Activated CD4-positive, alpha-beta T cell treated with anti-CD3 and anti-CD28 coated beads, Interleukin-2, amount 10 ng/mL, durations not matched to agents 7 days and 5 days (primary cell): ENCODE data around the gene DNAJC16. TPM values are rescaled to one million over a fixed set of nuclear protein-coding genes. Genes with fewer than 3 reads are reported as not detected.
A peak's percentile ranks its signal among the peaks of the same experiment; 100 is the strongest.

ENCODE experiments used
- CTCF ChIA-PET: fragments of 350-600 bp; sonication (Branson Sonifier 250); formaldehyde crosslinking; loops from one replicate; lab custom pipeline; 2021; ENCODE audit warnings: antibody characterized with exemption; lab: Charles Lee
- POLR2A ChIA-PET: fragments of 350-600 bp; sonication (Branson Sonifier 250); formaldehyde crosslinking; loops from one replicate; lab custom pipeline; 2021; ENCODE audit warnings: antibody characterized with exemption; lab: Charles Lee
- DNase-seq: peaks from one replicate; pipeline ENCODE4 v3.0.0-alpha.2; 2020
- H3K27ac Mint-ChIP-seq: one replicate; pipeline ENCODE4 v1.8.0; 2021; ENCODE audit warnings: mild to moderate bottlenecking, moderate library complexity, mixed read lengths
- H3K27me3 Mint-ChIP-seq: one replicate; pipeline ENCODE4 v1.8.0; 2021; ENCODE audit warnings: mixed read lengths
- H3K36me3 Mint-ChIP-seq: one replicate; pipeline ENCODE4 v1.8.0; 2021; ENCODE audit warnings: low read depth, mixed read lengths
- H3K4me1 Mint-ChIP-seq: one replicate; pipeline ENCODE4 v1.8.0; 2021; ENCODE audit warnings: mixed read lengths
- H3K4me3 Mint-ChIP-seq: one replicate; pipeline ENCODE4 v1.8.0; 2021; ENCODE audit warnings: mild to moderate bottlenecking, moderate library complexity, mixed read lengths
- H3K9me3 Mint-ChIP-seq: one replicate; pipeline ENCODE4 v1.8.0; 2021; ENCODE audit warnings: mixed read lengths
- total RNA-seq, 2 experiments: library from RNA; stranded (reverse); gene quantifications; one replicate each; pipeline ENCODE4 v1.2.3, GENCODE V29; 2021

DNAJC16 gene
- total RNA-seq, 2 experiments from 2014 or later: 18.8 to 19.6 TPM

DNA sequence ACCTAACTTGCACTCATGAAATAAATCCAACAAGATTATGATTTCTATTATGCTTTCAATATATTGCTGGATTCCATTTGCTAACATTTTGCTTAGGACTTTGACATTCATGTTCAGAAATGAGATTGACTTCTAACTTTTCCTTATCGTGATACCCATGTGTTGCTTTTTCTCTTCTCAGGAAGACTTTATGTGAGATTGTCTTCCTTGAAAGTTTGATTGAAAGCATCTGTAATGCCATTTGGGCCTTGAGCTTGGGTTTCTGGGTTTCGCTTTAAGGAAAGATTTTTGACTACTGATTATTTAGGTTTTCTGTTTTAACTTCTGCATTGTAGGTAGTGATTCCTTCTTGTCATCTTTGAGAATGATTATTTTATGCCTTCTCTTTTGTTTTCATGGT, 30.4 kb downstream of the DNAJC16 start:
- H3K9me3 Mint-ChIP-seq: no peaks in the 10 kb centered on the region
- H3K27ac Mint-ChIP-seq: no peak overlapping the region
- H3K27me3 Mint-ChIP-seq: no peaks in the 10 kb centered on the region
- H3K36me3 Mint-ChIP-seq: peaks cover 12% of the 10 kb centered on the region
- H3K4me3 Mint-ChIP-seq: no peak overlapping the region
- ChIA-PET CTCF (no interaction called here), POLR2A (no interaction called here)
- DNase-seq: no peak
- peaks cover 2% of the 10 kb centered on the region for H3K4me1 Mint-ChIP-seq

GRCh38 chr1:15557594-15557993, 30.9 kb downstream of the DNAJC16 start:
- Mint-ChIP-seq H3K4me1 (peaks cover 2% of the 10 kb centered on the region), H3K27me3 (no peaks in the 10 kb centered on the region), H3K4me3 (no peak overlapping the region), H3K9me3 (no peaks in the 10 kb centered on the region), H3K27ac (no peak overlapping the region), H3K36me3 (peaks cover 16% of the 10 kb centered on the region)
- no peak for DNase-seq
- ChIA-PET POLR2A (no interaction called here), CTCF (no interaction called here)

DNA sequence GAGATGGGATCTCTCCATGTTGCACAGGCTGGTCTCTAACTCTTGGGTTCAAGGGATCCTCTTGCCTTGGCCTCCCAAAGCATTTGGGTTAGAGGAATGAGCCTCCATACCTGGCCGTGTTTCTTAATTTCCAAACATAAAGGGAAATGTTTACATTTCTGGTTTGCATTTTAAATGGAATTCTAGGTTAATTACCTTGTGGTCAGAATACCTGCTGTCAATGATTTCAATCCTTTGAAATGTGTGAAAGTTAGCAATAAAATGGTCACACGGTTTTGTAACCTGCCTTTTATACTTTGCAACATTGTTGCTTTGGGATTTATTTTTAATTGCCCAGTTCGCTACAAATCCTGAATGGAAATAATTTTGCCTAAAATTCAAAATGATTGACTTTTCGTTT, 31.9 kb downstream of the DNAJC16 start:
- Mint-ChIP-seq H3K27ac (peak overlapping the region; percentile 13), H3K9me3 (no peaks in the 10 kb centered on the region), H3K4me1 (no peaks in the 10 kb centered on the region), H3K27me3 (no peaks in the 10 kb centered on the region), H3K4me3 (no peak overlapping the region), H3K36me3 (peaks cover 19% of the 10 kb centered on the region)
- no peak for DNase-seq
- ChIA-PET CTCF (no interaction called here), POLR2A (no interaction called here)

GRCh38 chr1:15559189-15559810, 32.7 kb downstream of the DNAJC16 start:
- Mint-ChIP-seq H3K27ac (no peak overlapping the region), H3K4me3 (no peak overlapping the region), H3K27me3 (no peaks in the 10 kb centered on the region), H3K4me1 (no peaks in the 10 kb centered on the region), H3K36me3 (peaks cover 25% of the 10 kb centered on the region), H3K9me3 (no peaks in the 10 kb centered on the region)
- POLR2A ChIA-PET: no interaction called here
- CTCF ChIA-PET: no interaction called here
- no peak for DNase-seq

DNA sequence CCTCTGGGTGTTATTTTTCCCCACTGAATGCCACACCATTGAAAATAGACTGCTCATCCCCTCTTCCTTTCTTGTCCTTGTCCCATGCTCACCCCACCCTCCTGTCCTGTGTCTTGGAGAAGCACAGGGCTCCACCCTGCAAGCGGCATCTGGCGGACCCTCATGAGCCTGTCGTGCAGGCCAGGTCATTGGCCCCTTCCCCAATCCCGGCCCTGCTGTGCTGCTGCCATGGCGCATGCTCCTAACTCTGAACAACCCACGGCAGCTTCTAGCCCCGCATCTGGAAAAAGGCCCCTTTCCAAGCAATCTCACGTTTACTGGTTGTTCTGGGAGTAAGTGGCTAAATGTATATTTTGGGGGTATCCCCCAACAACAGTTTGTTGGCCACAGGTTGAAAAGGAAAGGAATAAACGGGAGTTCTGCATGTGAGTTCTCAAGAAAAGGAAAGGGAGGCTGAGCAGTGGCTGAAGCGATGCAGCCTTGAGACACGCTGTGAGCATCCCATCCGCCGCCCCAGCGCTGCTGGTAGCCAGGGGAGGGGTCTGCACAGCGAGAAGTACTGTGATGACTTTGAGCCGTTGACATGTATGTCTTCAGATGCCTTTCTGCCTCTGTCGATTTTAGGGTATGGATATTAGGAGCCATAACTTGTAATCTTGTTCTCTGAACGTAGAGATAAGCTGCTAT, 41.9 kb downstream of the DNAJC16 start:
- Mint-ChIP-seq H3K4me3 (no peak overlapping the region), H3K36me3 (peaks cover 61% of the 10 kb centered on the region), H3K27ac (no peak overlapping the region), H3K4me1 (peaks cover 2% of the 10 kb centered on the region), H3K27me3 (no peaks in the 10 kb centered on the region), H3K9me3 (no peaks in the 10 kb centered on the region)
- CTCF ChIA-PET: interaction anchor here (1.0 to 1.6 kb wide), 2 partner anchors 11 to 12 kb away, joined by 5 to 7 read pairs; no protein-coding TSS in a partner anchor
- POLR2A ChIA-PET: no interaction called here
- DNase-seq: no peak

DNA sequence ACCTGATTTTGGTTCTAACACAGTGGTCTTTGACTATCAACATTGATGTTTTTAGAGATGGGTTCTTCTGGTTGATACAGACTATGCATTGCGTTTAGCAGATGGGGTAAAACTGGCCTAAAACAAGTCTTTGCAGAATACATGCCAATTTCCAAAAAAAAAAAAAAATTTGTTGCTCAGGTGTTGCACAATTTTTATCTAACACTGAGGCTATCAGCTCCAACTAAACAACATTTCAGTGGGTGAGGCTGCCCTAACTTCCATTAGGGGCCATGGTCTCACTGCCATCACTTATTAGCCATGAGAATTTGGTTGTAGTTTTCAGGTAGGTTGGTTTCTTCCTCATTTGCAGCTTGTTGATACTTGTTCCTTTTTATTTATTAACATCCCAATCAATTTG, 44.2 kb downstream of the DNAJC16 start:
- Mint-ChIP-seq H3K4me1 (peaks cover 2% of the 10 kb centered on the region), H3K36me3 (peaks cover 59% of the 10 kb centered on the region), H3K4me3 (no peak overlapping the region), H3K9me3 (no peaks in the 10 kb centered on the region), H3K27me3 (no peaks in the 10 kb centered on the region), H3K27ac (no peak overlapping the region)
- ChIA-PET CTCF (interaction anchor here (1.3 kb wide), 1 partner anchor 13 kb away, joined by 4 read pairs; no protein-coding TSS in a partner anchor), POLR2A (no interaction called here)
- no peak for DNase-seq

DNA sequence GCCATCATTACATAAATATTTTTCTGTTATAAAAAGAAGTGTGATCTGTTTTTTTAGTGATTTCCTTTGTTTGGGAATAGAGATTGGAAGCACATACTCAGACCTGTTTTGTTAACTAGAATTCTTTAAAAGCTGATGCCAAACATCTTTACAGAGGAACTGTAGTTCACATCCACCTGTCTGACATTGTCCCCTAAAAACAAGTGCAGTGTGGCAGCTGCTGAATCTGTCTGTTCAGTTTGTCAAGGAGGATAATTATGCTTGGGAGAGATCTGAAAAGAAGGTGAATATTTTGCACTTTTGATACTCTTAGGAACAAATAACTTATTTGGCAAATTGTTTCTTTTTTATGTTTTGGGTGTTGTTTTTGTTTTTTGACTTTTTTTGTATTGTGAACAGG, 44.6 kb downstream of the DNAJC16 start:
- ChIA-PET POLR2A (no interaction called here), CTCF (interaction anchor here (1.3 kb wide), 1 partner anchor 13 kb away, joined by 4 read pairs; no protein-coding TSS in a partner anchor)
- DNase-seq: no peak
- no peaks in the 10 kb centered on the region for H3K27me3 Mint-ChIP-seq
- H3K9me3 Mint-ChIP-seq: no peaks in the 10 kb centered on the region
- H3K36me3 Mint-ChIP-seq: peaks cover 55% of the 10 kb centered on the region
- H3K4me3 Mint-ChIP-seq: no peak overlapping the region
- no peak overlapping the region for H3K27ac Mint-ChIP-seq
- H3K4me1 Mint-ChIP-seq: peaks cover 2% of the 10 kb centered on the region

- Mint-ChIP-seq H3K9me3 (no peaks in the 10 kb centered on the region), H3K4me1 (peaks cover 18% of the 10 kb centered on the region), H3K27me3 (no peaks in the 10 kb centered on the region), H3K4me3 (no peak overlapping the region), H3K27ac (no peak overlapping the region), H3K36me3 (peaks cover 50% of the 10 kb centered on the region)
- POLR2A ChIA-PET: no interaction called here
- no peak for DNase-seq
- CTCF ChIA-PET: no interaction called here
Observed at GRCh38 chr1:15573477-15573876, 46.8 kb downstream of the DNAJC16 start.

DNA sequence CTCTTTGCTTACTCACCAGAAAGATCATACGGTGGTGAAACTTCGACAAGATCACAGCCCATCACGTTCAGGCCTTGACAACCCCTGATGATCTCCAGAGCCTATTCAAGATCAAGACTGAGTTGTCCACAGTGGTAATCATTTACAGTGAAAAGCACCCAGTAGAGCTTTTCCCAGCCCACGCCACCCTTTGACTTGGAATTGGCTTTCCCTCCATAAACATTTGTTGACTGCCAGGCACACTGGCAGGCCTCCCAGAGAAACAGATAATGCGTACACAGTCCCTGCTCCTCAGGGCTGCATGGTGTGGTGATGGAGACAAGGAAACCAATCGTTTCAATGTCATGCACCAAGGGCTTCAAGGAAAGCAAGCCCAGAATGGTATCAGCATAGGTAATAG, 48.1 kb downstream of the DNAJC16 start:
- DNase-seq: no peak
- CTCF ChIA-PET: no interaction called here
- H3K36me3 Mint-ChIP-seq: peaks cover 53% of the 10 kb centered on the region
- no peak overlapping the region for H3K4me3 Mint-ChIP-seq
- H3K27ac Mint-ChIP-seq: no peak overlapping the region
- no peaks in the 10 kb centered on the region for H3K9me3 Mint-ChIP-seq
- POLR2A ChIA-PET: no interaction called here
- no peaks in the 10 kb centered on the region for H3K27me3 Mint-ChIP-seq
- H3K4me1 Mint-ChIP-seq: peaks cover 31% of the 10 kb centered on the region

- Mint-ChIP-seq H3K27me3 (no peaks in the 10 kb centered on the region), H3K9me3 (no peaks in the 10 kb centered on the region), H3K4me1 (peaks cover 36% of the 10 kb centered on the region), H3K4me3 (no peak overlapping the region), H3K36me3 (peaks cover 51% of the 10 kb centered on the region), H3K27ac (no peak overlapping the region)
- ChIA-PET POLR2A (no interaction called here), CTCF (no interaction called here)
- DNase-seq: no peak
Observed at GRCh38 chr1:15575549-15576150, 49.0 kb downstream of the DNAJC16 start.

- Mint-ChIP-seq H3K9me3 (no peaks in the 10 kb centered on the region), H3K27ac (peak overlapping the region; percentile 99), H3K4me1 (peaks cover 39% of the 10 kb centered on the region), H3K27me3 (no peaks in the 10 kb centered on the region), H3K4me3 (peak overlapping the region; percentile 67), H3K36me3 (peaks cover 41% of the 10 kb centered on the region)
- POLR2A ChIA-PET: no interaction called here
- CTCF ChIA-PET: interaction anchor here (0.6 kb wide), 1 partner anchor 68 kb away, joined by 3 read pairs; no protein-coding TSS in a partner anchor
- DNase-seq: peak; percentile 10
Observed at GRCh38 chr1:15577691-15578090, 51.0 kb downstream of the DNAJC16 start.

DNA sequence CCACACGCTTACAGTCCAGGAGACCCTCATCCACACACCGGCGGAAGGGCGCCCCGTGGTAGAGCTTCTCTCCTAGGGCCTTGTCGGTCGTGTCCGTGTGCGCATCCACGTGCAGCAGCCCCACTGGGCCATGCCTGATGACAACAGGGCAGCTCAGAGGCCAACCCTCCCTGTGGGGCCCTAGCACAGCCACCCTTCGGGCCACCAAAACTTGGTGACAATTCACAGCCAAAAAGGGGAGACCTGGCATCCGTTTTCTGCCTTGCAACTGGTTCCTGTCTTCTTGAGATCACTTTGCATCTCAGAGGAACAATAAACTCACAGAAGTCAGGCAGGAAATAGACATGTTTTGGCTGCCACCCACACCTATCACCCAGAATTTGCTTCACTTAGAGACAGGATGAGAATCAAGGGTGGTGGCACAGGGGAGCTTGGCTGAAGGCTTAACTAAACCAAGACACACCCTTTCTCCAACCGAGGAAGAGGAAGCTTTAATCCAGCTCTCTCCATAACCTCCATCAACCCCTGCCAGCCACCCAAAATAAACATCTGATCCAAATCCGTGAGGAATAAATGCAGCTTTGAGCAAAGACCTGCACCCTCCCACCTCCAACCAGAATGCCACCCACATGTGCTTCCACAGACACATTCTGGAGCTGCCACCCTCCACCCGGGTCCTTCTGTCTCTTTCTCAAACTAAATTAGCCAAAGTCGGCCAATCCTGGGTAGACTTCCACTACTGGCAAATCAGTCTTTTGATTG, 52.5 kb downstream of the DNAJC16 start:
- no peaks in the 10 kb centered on the region for H3K27me3 Mint-ChIP-seq
- peak; percentile 66 for DNase-seq
- POLR2A ChIA-PET: no interaction called here
- CTCF ChIA-PET: interaction anchor here (0.5 to 1.8 kb wide), 10 partner anchors 10 to 128 kb away, joined by 3 to 8 read pairs (median 4); no protein-coding TSS in a partner anchor
- peaks cover 37% of the 10 kb centered on the region for H3K36me3 Mint-ChIP-seq
- H3K9me3 Mint-ChIP-seq: no peaks in the 10 kb centered on the region
- H3K4me1 Mint-ChIP-seq: peaks cover 52% of the 10 kb centered on the region
- H3K4me3 Mint-ChIP-seq: peak overlapping the region; percentile 67
- peak overlapping the region; percentile 99 for H3K27ac Mint-ChIP-seq
